Activated naive CD4-positive, alpha-beta T cell treated with anti-CD3 and anti-CD28 coated beads for 36 hours (primary cell): ENCODE measurements around the gene SDK2. TPM values are rescaled to one million over a fixed set of nuclear protein-coding genes. Genes with fewer than 3 reads are reported as not detected.

Source experiments
- CTCF ChIA-PET: fragments of 350-600 bp; sonication (Branson Sonifier 250); formaldehyde crosslinking; loops from one replicate; lab custom pipeline; 2021; ENCODE audit warnings: antibody characterized with exemption; lab: Charles Lee
- DNase-seq: peaks from one replicate; pipeline ENCODE4 v3.0.0-alpha.2; 2020
- H3K27ac Mint-ChIP-seq: one replicate; pipeline ENCODE4 v1.8.0; 2021; ENCODE audit warnings: mild to moderate bottlenecking, mixed read lengths
- H3K27me3 Mint-ChIP-seq: one replicate; pipeline ENCODE4 v1.8.0; 2021; ENCODE audit warnings: low read depth, mixed read lengths
- H3K36me3 Mint-ChIP-seq: one replicate; pipeline ENCODE4 v1.8.0; 2021; ENCODE audit warnings: low read depth, mixed read lengths
- H3K4me1 Mint-ChIP-seq: one replicate; pipeline ENCODE4 v1.8.0; 2021; ENCODE audit warnings: low read depth, mixed read lengths
- H3K4me3 Mint-ChIP-seq: one replicate; pipeline ENCODE4 v1.8.0; 2021; ENCODE audit warnings: mild to moderate bottlenecking, moderate library complexity, mixed read lengths
- H3K9me3 Mint-ChIP-seq: one replicate; pipeline ENCODE4 v1.8.0; 2021; ENCODE audit warnings: mixed read lengths
- intact Hi-C: fragments of 100-400 bp; cut with micrococcal nuclease; formaldehyde crosslinking; loops from one replicate; pipeline ENCODE4 v1.15.1; 2023
- total RNA-seq, 2 experiments: library from RNA; stranded (reverse); gene quantifications; one replicate each; pipeline ENCODE4 v1.2.3, GENCODE V29; 2021

The SDK2 gene
- under 1 TPM; 0.27 to 0.50 TPM for total RNA-seq

GRCh38 chr17:73644145-73645049 lies at the start of gene SDK2:
TSS of gene SDK2 (minus strand) at chr17:73644445. CDS start at chr17:73644088, 357 bp downstream.
- H3K9me3 Mint-ChIP-seq: no peaks in the 10 kb centered on the region
- H3K27ac Mint-ChIP-seq: no peak within 1 kb of the TSS
- H3K36me3 Mint-ChIP-seq: no peaks in the 10 kb centered on the region
- intact Hi-C loops: loop anchor here (2.0 to 5.0 kb wide), 4 partner anchors 52 to 533 kb away; no protein-coding TSS in a partner anchor
- peaks cover 25% of the 10 kb centered on the region for H3K27me3 Mint-ChIP-seq
- H3K4me3 Mint-ChIP-seq: peak within 1 kb of the TSS; percentile 66
- H3K4me1 Mint-ChIP-seq: peaks cover 16% of the 10 kb centered on the region
- CTCF ChIA-PET: interaction anchor here (0.5 kb wide), 1 partner anchor 22 kb away, joined by 4 read pairs; no protein-coding TSS in a partner anchor
- DNase-seq: no peak

- Mint-ChIP-seq H3K4me3 (no peak overlapping the region), H3K36me3 (no peaks in the 10 kb centered on the region), H3K9me3 (no peaks in the 10 kb centered on the region), H3K27me3 (no peaks in the 10 kb centered on the region), H3K27ac (no peak overlapping the region), H3K4me1 (no peaks in the 10 kb centered on the region)
- intact Hi-C loops: no loop called here
- CTCF ChIA-PET: no interaction called here
- no peak for DNase-seq
Measured at GRCh38 chr17:73693071-73693470, 48.8 kb upstream of the SDK2 start.

- H3K9me3 Mint-ChIP-seq: no peaks in the 10 kb centered on the region
- no peaks in the 10 kb centered on the region for H3K27me3 Mint-ChIP-seq
- CTCF ChIA-PET: no interaction called here
- no peak overlapping the region for H3K27ac Mint-ChIP-seq
- H3K36me3 Mint-ChIP-seq: no peaks in the 10 kb centered on the region
- H3K4me3 Mint-ChIP-seq: no peak overlapping the region
- no peak for DNase-seq
- intact Hi-C loops: no loop called here
- H3K4me1 Mint-ChIP-seq: no peaks in the 10 kb centered on the region
Measured at GRCh38 chr17:73691321-73691766, 47.1 kb upstream of the SDK2 start.

GRCh38 chr17:73690676-73691075 lies 46.4 kb upstream of the SDK2 start:
- Mint-ChIP-seq H3K36me3 (no peaks in the 10 kb centered on the region), H3K9me3 (no peaks in the 10 kb centered on the region), H3K4me3 (no peak overlapping the region), H3K27me3 (no peaks in the 10 kb centered on the region), H3K27ac (no peak overlapping the region), H3K4me1 (no peaks in the 10 kb centered on the region)
- intact Hi-C loops: no loop called here
- CTCF ChIA-PET: no interaction called here
- DNase-seq: no peak

GRCh38 chr17:73689596-73690275 lies 45.5 kb upstream of the SDK2 start:
- intact Hi-C loops: no loop called here
- H3K36me3 Mint-ChIP-seq: no peaks in the 10 kb centered on the region
- CTCF ChIA-PET: interaction anchor here (1.2 kb wide), 1 partner anchor 260 kb away, joined by 3 read pairs; no protein-coding TSS in a partner anchor
- H3K9me3 Mint-ChIP-seq: no peaks in the 10 kb centered on the region
- no peaks in the 10 kb centered on the region for H3K27me3 Mint-ChIP-seq
- H3K4me1 Mint-ChIP-seq: no peaks in the 10 kb centered on the region
- H3K4me3 Mint-ChIP-seq: no peak overlapping the region
- DNase-seq: no peak
- no peak overlapping the region for H3K27ac Mint-ChIP-seq

GRCh38 chr17:73686961-73687360 lies 42.7 kb upstream of the SDK2 start:
- H3K4me1 Mint-ChIP-seq: no peaks in the 10 kb centered on the region
- intact Hi-C loops: no loop called here
- CTCF ChIA-PET: interaction anchor here (0.7 kb wide), 1 partner anchor 23 kb away, joined by 4 read pairs; no protein-coding TSS in a partner anchor
- no peak overlapping the region for H3K27ac Mint-ChIP-seq
- no peak for DNase-seq
- no peak overlapping the region for H3K4me3 Mint-ChIP-seq
- peaks cover 6% of the 10 kb centered on the region for H3K9me3 Mint-ChIP-seq
- H3K36me3 Mint-ChIP-seq: no peaks in the 10 kb centered on the region
- H3K27me3 Mint-ChIP-seq: no peaks in the 10 kb centered on the region

- Mint-ChIP-seq H3K4me3 (no peak overlapping the region), H3K4me1 (no peaks in the 10 kb centered on the region), H3K9me3 (peaks cover 10% of the 10 kb centered on the region), H3K36me3 (no peaks in the 10 kb centered on the region), H3K27me3 (no peaks in the 10 kb centered on the region), H3K27ac (no peak overlapping the region)
- CTCF ChIA-PET: interaction anchor here (0.7 kb wide), 1 partner anchor 24 kb away, joined by 4 read pairs; no protein-coding TSS in a partner anchor
- intact Hi-C loops: no loop called here
- no peak for DNase-seq
Measured at GRCh38 chr17:73686126-73686525, 41.9 kb upstream of the SDK2 start.

GRCh38 chr17:73684183-73684582 lies 39.9 kb upstream of the SDK2 start:
- Mint-ChIP-seq H3K27me3 (no peaks in the 10 kb centered on the region), H3K9me3 (peaks cover 13% of the 10 kb centered on the region), H3K27ac (no peak overlapping the region), H3K4me1 (no peaks in the 10 kb centered on the region), H3K36me3 (no peaks in the 10 kb centered on the region), H3K4me3 (no peak overlapping the region)
- intact Hi-C loops: no loop called here
- DNase-seq: no peak
- CTCF ChIA-PET: no interaction called here

GRCh38 chr17:73683771-73684170 lies 39.5 kb upstream of the SDK2 start:
- CTCF ChIA-PET: no interaction called here
- H3K27me3 Mint-ChIP-seq: no peaks in the 10 kb centered on the region

GRCh38 chr17:73681946-73682345 lies 37.7 kb upstream of the SDK2 start:
- intact Hi-C loops: no loop called here
- no peak for DNase-seq
- CTCF ChIA-PET: no interaction called here
- Mint-ChIP-seq H3K36me3 (no peaks in the 10 kb centered on the region), H3K4me3 (no peak overlapping the region), H3K9me3 (peaks cover 13% of the 10 kb centered on the region), H3K27ac (no peak overlapping the region), H3K4me1 (no peaks in the 10 kb centered on the region), H3K27me3 (no peaks in the 10 kb centered on the region)

More at GRCh38 chr17:73683771-73684170, 39.5 kb upstream of the SDK2 start:
- no peak overlapping the region for H3K27ac Mint-ChIP-seq
- DNase-seq: no peak
- intact Hi-C loops: no loop called here
- H3K4me1 Mint-ChIP-seq: no peaks in the 10 kb centered on the region
- peaks cover 13% of the 10 kb centered on the region for H3K9me3 Mint-ChIP-seq
- no peak overlapping the region for H3K4me3 Mint-ChIP-seq
- H3K36me3 Mint-ChIP-seq: no peaks in the 10 kb centered on the region

GRCh38 chr17:73679476-73679875 lies 35.2 kb upstream of the SDK2 start:
- CTCF ChIA-PET: no interaction called here
- peaks cover 13% of the 10 kb centered on the region for H3K9me3 Mint-ChIP-seq
- H3K4me1 Mint-ChIP-seq: no peaks in the 10 kb centered on the region
- intact Hi-C loops: no loop called here
- peaks cover 5% of the 10 kb centered on the region for H3K27me3 Mint-ChIP-seq
- H3K27ac Mint-ChIP-seq: no peak overlapping the region
- H3K36me3 Mint-ChIP-seq: no peaks in the 10 kb centered on the region
- no peak overlapping the region for H3K4me3 Mint-ChIP-seq
- no peak for DNase-seq

GRCh38 chr17:73678999-73679398 lies 34.8 kb upstream of the SDK2 start:
- Mint-ChIP-seq H3K36me3 (no peaks in the 10 kb centered on the region), H3K4me3 (no peak overlapping the region), H3K27ac (no peak overlapping the region), H3K4me1 (no peaks in the 10 kb centered on the region), H3K27me3 (peaks cover 5% of the 10 kb centered on the region), H3K9me3 (peaks cover 13% of the 10 kb centered on the region)
- CTCF ChIA-PET: no interaction called here
- DNase-seq: no peak
- intact Hi-C loops: no loop called here
